ENCODE data around the gene CRACR2A. TPM values are rescaled to one million over a fixed set of nuclear protein-coding genes. Genes with fewer than 3 reads are reported as not detected.

The CRACR2A gene
- total and polyA plus RNA-seq, 2 of the 4 experiments (the other 2 are of a cell fraction), result 0.54 to 0.60 TPM

DNA sequence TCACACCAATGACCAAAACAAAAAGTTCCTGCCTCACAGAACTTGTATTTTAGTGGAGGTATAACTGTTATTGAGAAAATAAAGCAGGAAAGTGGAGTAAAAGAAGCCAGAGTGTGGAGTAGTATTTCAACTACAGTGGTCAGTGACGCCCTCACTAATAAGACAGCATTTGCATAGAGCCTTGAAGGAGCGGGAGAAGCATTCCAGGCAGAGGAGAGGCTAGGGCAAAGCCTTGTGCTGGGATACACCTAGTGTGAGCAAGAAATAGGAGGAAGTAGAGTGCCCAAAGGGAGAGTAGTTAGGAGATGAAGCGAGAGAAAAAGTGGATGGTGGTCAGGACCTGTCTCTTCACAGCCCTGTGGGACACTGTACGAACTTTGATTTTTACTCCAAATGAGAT, 107.8 kb downstream of the CRACR2A start:
- intact Hi-C loops (cut with micrococcal nuclease), result no loop called here
- in situ Hi-C loops (cut with MboI; ENCODE audit: low sequenced_read_pairs), result no loop called here
- Histone ChIP-seq H3K9me1 (ENCODE audit: insufficient read depth, low read length) (no peaks in the 10 kb centered on the region), H3K9me3 (ENCODE audit: control insufficient read depth, insufficient read depth, low read length) (no peaks in the 10 kb centered on the region), H2BK120ac (ENCODE audit: low read depth, low read length) (no peak overlapping the region), H2AK5ac (ENCODE audit: low read depth, low read length) (no peak overlapping the region), H4K91ac (ENCODE audit: insufficient read depth, low read depth, low read length) (no peak overlapping the region), H4K5ac (ENCODE audit: low read depth, low read length) (no peak overlapping the region), H3K18ac (ENCODE audit: low read depth, low read length) (no peak overlapping the region), H3K36me3 (ENCODE audit: control insufficient read depth, insufficient read depth, low read length) (no peaks in the 10 kb centered on the region), H2AK9ac (replicated peaks; ENCODE audit: low read depth, low read length, poor library complexity) (no peak overlapping the region), H3K27me3 (ENCODE audit: control insufficient read depth, insufficient read depth, low read length) (peaks cover 5% of the 10 kb centered on the region), H3K14ac (replicated peaks; ENCODE audit: low read depth, low read length) (no peak overlapping the region), H4K8ac (ENCODE audit: low read depth in 2 of 2, low read length in 2 of 2) (no peak overlapping the region), H3K4me1 (ENCODE audit: control insufficient read depth, insufficient read depth, low read length) (no peaks in the 10 kb centered on the region), H2BK15ac (ENCODE audit: low read depth, low read length) (no peak overlapping the region), H3K56ac (ENCODE audit: extremely low read depth, insufficient read depth, low read length) (no peak overlapping the region), H4K20me1 (ENCODE audit: insufficient read depth, low read length) (no peaks in the 10 kb centered on the region), H3K9ac (ENCODE audit: low read depth, low read length) (no peak overlapping the region), H3K4me3 (ENCODE audit: insufficient read depth, low read depth, low read length) (no peak overlapping the region), H2AFZ (replicated peaks; ENCODE audit: low read length, poor library complexity) (no peak overlapping the region), H3K79me1 (ENCODE audit: low read depth in 1 of 2, low read length in 2 of 2) (no peaks in the 10 kb centered on the region), H3K23ac (ENCODE audit: low read depth, low read length) (no peak overlapping the region), H2BK5ac (ENCODE audit: low read depth, low read length, poor library complexity, severe bottlenecking) (no peak overlapping the region), H3K27ac (ENCODE audit: insufficient read depth, low read length) (no peak overlapping the region), H3K4ac (ENCODE audit: low read depth, low read length) (no peak overlapping the region), H2BK20ac (ENCODE audit: low read depth, low read length) (no peak overlapping the region), H3K4me2 (ENCODE audit: low read depth, low read length) (no peak overlapping the region)
- TF ChIP-seq CHD1 (IDR thresholded peaks at IDR 0.05; ENCODE audit: low read depth, low read length), result no peak
- no peak for TF ChIP-seq RFX5 (IDR thresholded peaks at IDR 0.05; ENCODE audit: low read depth, low read length)
- TF ChIP-seq FOS (IDR thresholded peaks at IDR 0.05; ENCODE audit: low read depth, low read length), result no peak
- dilution Hi-C loops (cut with HindIII; ENCODE audit: low sequenced_read_pairs, unreplicated experiment), result no loop called here
- no peak for ATAC-seq (ENCODE audit: low read depth)
- ChIA-PET POLR2A (ENCODE audit: unreplicated experiment) (no interaction called here), CTCF (no interaction called here)
- no peak for DNase-seq
- BruUV-seq (replicated peaks), result no TSS peak
- WGBS, 2 experiments (ENCODE audit: extremely low coverage in 2 of 2, insufficient read length in 1 of 2), result 50% methylated on average over 1 of the region's 4 CpGs; no CpG with 5 or more reads in 1 of the 2 experiments

Measured in IMR-90 (cell line).